Keratinocyte (primary cell): ENCODE results near the gene RC3H1. TPM values are rescaled to one million over a fixed set of nuclear protein-coding genes. Genes with fewer than 3 reads are reported as not detected.
"Not testable (repeated sequence)": the region's sequence is repeated elsewhere in the genome, so short reads cannot be mapped to it uniquely, and the experiment has no call there.

ENCODE experiments used
- DNase-seq: peaks from one replicate; pipeline ENCODE4 v3.0.0-alpha.2; 2011; ENCODE audit warnings: low read depth, missing footprints, low spot score
- FAIRE-seq: peaks from 2 replicates; lab custom pipeline; 2011; peaks lifted over from hg19 to GRCh38; lab: Jason Lieb, UNC
- H2AFZ ChIP-seq: 2 replicates; pipeline ENCODE4 v1.6.0; 2012; ENCODE audit warnings: low read length, control low read depth, inconsistent platforms; ENCODE audit not compliant: control insufficient read depth
- H3K27ac ChIP-seq: 2 replicates; pipeline ENCODE4 v1.5.1; 2011; ENCODE audit warnings: low read length; ENCODE audit not compliant: control insufficient read depth, insufficient read depth
- H3K27me3 ChIP-seq: 3 replicates; pipeline ENCODE4 v1.6.0; 2011; ENCODE audit warnings: low read length; ENCODE audit not compliant: control insufficient read depth, insufficient read depth; ENCODE audit errors: extremely low read depth
- H3K36me3 ChIP-seq, 2 experiments: 2 replicates in 1 of 2; 3 replicates in 1 of 2; pipeline ENCODE4 v1.5.1; 2011; ENCODE audit warnings: low read length in 2 of 2, mild to moderate bottlenecking in 1 of 2; ENCODE audit not compliant: control insufficient read depth in 2 of 2, insufficient read depth in 2 of 2; ENCODE audit errors: extremely low read depth in 1 of 2
- H3K4me1 ChIP-seq: 3 replicates; pipeline ENCODE4 v1.5.1; 2011; ENCODE audit warnings: low read length; ENCODE audit not compliant: control insufficient read depth, insufficient read depth; ENCODE audit errors: extremely low read depth
- H3K4me2 ChIP-seq: 3 replicates; pipeline ENCODE4 v1.6.0; 2011; ENCODE audit warnings: low read depth, low read length; ENCODE audit not compliant: control insufficient read depth, insufficient read depth; ENCODE audit errors: extremely low read depth
- H3K4me3 ChIP-seq, 3 experiments: fragments of 200-600 bp in 1 of 3; sonication (generic) in 1 of 3; 2 replicates in 2 of 3; 3 replicates in 1 of 3; pipeline ENCODE4 v1.5.1; 2011 to 2016; ENCODE audit warnings: low read length in 3 of 3, mild to moderate bottlenecking in 3 of 3, control low read depth in 2 of 3, inconsistent platforms in 1 of 3, low read depth in 1 of 3, mixed read lengths in 1 of 3, mixed run types in 1 of 3, moderate library complexity in 1 of 3; ENCODE audit not compliant: control insufficient read depth in 2 of 3, insufficient read depth in 2 of 3; ENCODE audit errors: extremely low read depth in 1 of 3
- H3K79me2 ChIP-seq: 2 replicates; pipeline ENCODE4 v1.6.0; 2012; ENCODE audit warnings: low read length; ENCODE audit not compliant: control insufficient read depth, insufficient read depth
- H3K9ac ChIP-seq: 3 replicates; pipeline ENCODE4 v1.6.0; 2011; ENCODE audit warnings: low read length; ENCODE audit not compliant: control insufficient read depth, insufficient read depth; ENCODE audit errors: extremely low read depth
- H3K9me1 ChIP-seq: 3 replicates; pipeline ENCODE4 v1.6.0; 2011; ENCODE audit warnings: low read length; ENCODE audit not compliant: control insufficient read depth, insufficient read depth; ENCODE audit errors: extremely low read depth
- H3K9me3 ChIP-seq: 2 replicates; pipeline ENCODE4 v1.5.1; 2012; ENCODE audit warnings: low read depth, low read length; ENCODE audit not compliant: control insufficient read depth
- H4K20me1 ChIP-seq: 3 replicates; pipeline ENCODE4 v1.6.0; 2011; ENCODE audit warnings: low read length; ENCODE audit not compliant: control insufficient read depth, insufficient read depth; ENCODE audit errors: extremely low read depth
- CTCF ChIP-seq, 3 experiments: IDR thresholded peaks in 1 of 3; conservative IDR thresholded peaks in 1 of 3; optimal IDR thresholded peaks in 1 of 3; 2 replicates in 2 of 3; 3 replicates in 1 of 3; pipeline versions ENCODE3 to v1.5.1; 2011; ENCODE audit warnings: low read length in 3 of 3, mild to moderate bottlenecking in 3 of 3, moderate library complexity in 2 of 3, control low read depth in 1 of 3, inconsistent platforms in 1 of 3; ENCODE audit not compliant: insufficient read depth in 2 of 3; ENCODE audit errors: extremely low read depth in 1 of 3
- EZH2 ChIP-seq: IDR thresholded peaks from one replicate; pipeline ENCODE4 v1.6.1; 2012; ENCODE audit warnings: inconsistent platforms, mild to moderate bottlenecking, low read length, moderate library complexity
- dilution Hi-C: fragments of 300-500 bp; cut with MboI; formaldehyde crosslinking; loops from one replicate; pipeline ENCODE4 v1.7.0; 2020; ENCODE audit warnings: low sequenced_read_pairs; ENCODE audit not compliant: extremely low pct_ligation_motif_present
- polyA plus RNA-seq, 5 experiments: library from polyadenylated mRNA; depleted of rRNA in 3 of 5; stranded (reverse) in 3 of 5; stranded (forward) in 1 of 5; unstranded in 1 of 5; fragments of >200 nt; gene quantifications; 1 replicate in 1 of 5; 2 replicates in 3 of 5; 3 replicates in 1 of 5; pipeline versions ENCODE4 v1.2.1 to v1.2.3, GENCODE V29; 2011 to 2012; ENCODE audit warnings: missing spikeins in 2 of 5, low read depth in 1 of 5, low replicate concordance in 1 of 5

The RC3H1 gene
- polyA plus RNA-seq, 1 donor (not counting 4 experiments of a cell fraction or from before 2014, with no cell fraction given): 10.4 TPM

- peaks cover 2% of the 10 kb centered on the region for H3K9me1 ChIP-seq
- dilution Hi-C loops: no loop called here
- H3K4me3 ChIP-seq: no peak overlapping the region
- DNase-seq (no peak), FAIRE-seq (no peak)
- no peaks in the 10 kb centered on the region for H3K79me2 ChIP-seq
- no peaks in the 10 kb centered on the region for H3K9me3 ChIP-seq
- no peak overlapping the region for H3K4me2 ChIP-seq
- H3K27ac ChIP-seq: no peak overlapping the region
- no peak for TF ChIP-seq CTCF (optimal IDR thresholded peaks at IDR 0.05 in 1 of 3, IDR thresholded peaks at IDR 0.05 in 1 of 3, conservative IDR thresholded peaks at IDR 0.05 in 1 of 3; ENCODE audit: extremely low read depth in 1 of 3, insufficient read depth in 2 of 3, low read length in 3 of 3)
- TF ChIP-seq EZH2: no peak
- no peaks in the 10 kb centered on the region for H3K4me1 ChIP-seq
- H4K20me1 ChIP-seq: peaks cover 2% of the 10 kb centered on the region
- no peaks in the 10 kb centered on the region for H3K27me3 ChIP-seq
- H3K36me3 ChIP-seq: peaks cover 11 to 13% of the 10 kb centered on the region in 2 experiments
- H3K9ac ChIP-seq: no peak overlapping the region
- H2AFZ ChIP-seq: no peak overlapping the region
Measured at GRCh38 chr1:173986951-173987350, 35.2 kb downstream of the RC3H1 start.

- Histone ChIP-seq H3K79me2 (no peaks in the 10 kb centered on the region), H3K9ac (no peak overlapping the region), H3K4me3 (no peak overlapping the region), H3K4me2 (no peak overlapping the region), H4K20me1 (no peaks in the 10 kb centered on the region), H2AFZ (no peak overlapping the region), H3K36me3 (peaks cover 4 to 12% of the 10 kb centered on the region in 2 experiments), H3K27me3 (no peaks in the 10 kb centered on the region), H3K9me1 (no peaks in the 10 kb centered on the region), H3K4me1 (no peaks in the 10 kb centered on the region), H3K27ac (no peak overlapping the region), H3K9me3 (no peaks in the 10 kb centered on the region)
- no peak for FAIRE-seq
- DNase-seq: no peak
- TF ChIP-seq EZH2 (no peak), CTCF (optimal IDR thresholded peaks at IDR 0.05 in 1 of 3, IDR thresholded peaks at IDR 0.05 in 1 of 3, conservative IDR thresholded peaks at IDR 0.05 in 1 of 3; ENCODE audit: extremely low read depth in 1 of 3, insufficient read depth in 2 of 3, low read length in 3 of 3) (no peak)
- dilution Hi-C loops: no loop called here
Measured at GRCh38 chr1:173970252-173970651, 51.9 kb downstream of the RC3H1 start.

- FAIRE-seq, dilution Hi-C loops, H2AFZ ChIP-seq, H3K9me3 ChIP-seq, H3K4me1 ChIP-seq, H3K4me2 ChIP-seq, H4K20me1 ChIP-seq, H3K79me2 ChIP-seq, H3K27ac ChIP-seq, H3K9ac ChIP-seq, DNase-seq, H3K9me1 ChIP-seq, H3K27me3 ChIP-seq, H3K4me3 ChIP-seq: not testable (repeated sequence)
- peaks cover 3 to 17% of the 10 kb centered on the region in 2 experiments for H3K36me3 ChIP-seq
Measured at GRCh38 chr1:173965896-173966295, 56.3 kb downstream of the RC3H1 start.
